Measurements from ENCODE around the gene DNAAF2.
"Not testable (repeated sequence)": the region's sequence is repeated elsewhere in the genome, so short reads cannot be mapped to it uniquely, and the experiment has no call there.

DNAAF2 gene, protein sequence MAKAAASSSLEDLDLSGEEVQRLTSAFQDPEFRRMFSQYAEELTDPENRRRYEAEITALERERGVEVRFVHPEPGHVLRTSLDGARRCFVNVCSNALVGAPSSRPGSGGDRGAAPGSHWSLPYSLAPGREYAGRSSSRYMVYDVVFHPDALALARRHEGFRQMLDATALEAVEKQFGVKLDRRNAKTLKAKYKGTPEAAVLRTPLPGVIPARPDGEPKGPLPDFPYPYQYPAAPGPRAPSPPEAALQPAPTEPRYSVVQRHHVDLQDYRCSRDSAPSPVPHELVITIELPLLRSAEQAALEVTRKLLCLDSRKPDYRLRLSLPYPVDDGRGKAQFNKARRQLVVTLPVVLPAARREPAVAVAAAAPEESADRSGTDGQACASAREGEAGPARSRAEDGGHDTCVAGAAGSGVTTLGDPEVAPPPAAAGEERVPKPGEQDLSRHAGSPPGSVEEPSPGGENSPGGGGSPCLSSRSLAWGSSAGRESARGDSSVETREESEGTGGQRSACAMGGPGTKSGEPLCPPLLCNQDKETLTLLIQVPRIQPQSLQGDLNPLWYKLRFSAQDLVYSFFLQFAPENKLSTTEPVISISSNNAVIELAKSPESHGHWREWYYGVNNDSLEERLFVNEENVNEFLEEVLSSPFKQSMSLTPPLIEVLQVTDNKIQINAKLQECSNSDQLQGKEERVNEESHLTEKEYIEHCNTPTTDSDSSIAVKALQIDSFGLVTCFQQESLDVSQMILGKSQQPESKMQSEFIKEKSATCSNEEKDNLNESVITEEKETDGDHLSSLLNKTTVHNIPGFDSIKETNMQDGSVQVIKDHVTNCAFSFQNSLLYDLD

DNA sequence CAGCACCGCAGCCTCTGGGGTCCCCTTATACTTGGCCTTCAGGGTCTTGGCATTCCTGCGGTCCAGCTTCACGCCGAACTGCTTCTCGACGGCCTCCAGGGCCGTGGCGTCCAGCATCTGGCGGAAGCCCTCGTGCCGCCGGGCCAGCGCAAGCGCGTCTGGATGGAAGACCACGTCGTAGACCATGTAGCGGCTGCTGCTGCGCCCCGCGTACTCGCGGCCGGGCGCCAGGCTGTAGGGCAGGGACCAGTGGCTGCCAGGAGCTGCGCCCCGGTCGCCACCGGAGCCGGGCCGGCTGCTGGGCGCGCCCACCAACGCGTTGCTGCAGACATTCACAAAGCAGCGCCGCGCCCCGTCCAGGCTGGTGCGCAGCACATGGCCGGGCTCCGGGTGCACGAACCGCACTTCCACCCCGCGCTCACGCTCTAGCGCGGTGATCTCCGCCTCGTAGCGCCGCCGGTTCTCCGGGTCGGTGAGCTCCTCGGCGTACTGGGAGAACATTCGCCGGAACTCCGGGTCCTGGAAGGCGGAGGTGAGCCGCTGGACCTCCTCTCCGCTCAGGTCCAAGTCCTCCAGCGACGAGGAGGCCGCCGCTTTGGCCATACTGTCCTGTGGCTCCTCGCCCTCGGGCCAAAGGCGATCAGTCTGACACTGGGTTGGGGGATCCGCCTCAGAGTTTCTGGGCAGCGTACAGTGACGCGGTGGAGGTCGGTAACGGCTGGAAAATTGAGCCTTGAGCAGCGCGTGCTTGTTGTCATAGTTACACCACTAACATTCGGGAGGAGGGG is at the start of gene DNAAF2:
DNAAF2 (minus strand) TSS at position 698 of the 788 bp plus-strand sequence; CDS start at position 603, 95 bp downstream.
- peak; percentile 66 for DNase-seq

DNA sequence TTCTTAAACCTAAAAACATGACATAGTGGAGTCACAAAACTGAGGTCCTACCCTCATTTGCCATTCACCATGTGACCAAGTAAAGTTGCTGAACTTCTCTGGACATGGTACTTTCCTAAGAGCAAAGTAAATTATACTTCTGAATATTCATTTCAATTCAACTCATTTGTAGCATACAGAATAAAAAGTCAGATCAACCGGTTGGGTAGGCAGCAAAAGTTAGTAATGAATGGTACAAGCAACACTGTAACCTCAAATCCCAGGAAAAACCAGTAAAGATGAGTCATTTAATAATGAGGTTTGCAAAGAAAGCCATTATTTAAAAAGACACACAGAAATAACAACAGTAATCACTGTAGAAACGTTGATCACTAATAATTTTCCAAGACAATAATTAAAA is 44.2 kb upstream of the DNAAF2 start:
- no peak for DNase-seq

DNA sequence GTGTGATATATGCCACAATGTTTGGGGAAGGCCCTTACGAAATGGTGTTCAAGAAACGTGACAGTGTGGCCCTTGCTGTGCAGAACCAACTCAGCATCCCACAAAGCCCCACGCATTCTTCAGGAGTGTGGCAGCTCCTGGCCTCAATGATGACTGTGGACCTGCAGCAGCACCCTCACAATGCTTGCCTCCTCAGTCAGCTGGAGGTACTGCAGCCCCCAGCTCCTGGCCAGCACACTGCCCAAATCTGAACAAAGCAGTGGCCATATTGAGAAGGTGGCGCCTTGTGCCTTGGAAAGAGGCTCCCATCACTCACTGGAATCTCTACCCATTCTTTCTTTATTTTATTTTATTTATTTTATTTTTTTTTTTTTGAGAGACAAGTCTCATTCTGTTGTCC is 42.6 kb upstream of the DNAAF2 start:
- DNase-seq = no peak

DNA sequence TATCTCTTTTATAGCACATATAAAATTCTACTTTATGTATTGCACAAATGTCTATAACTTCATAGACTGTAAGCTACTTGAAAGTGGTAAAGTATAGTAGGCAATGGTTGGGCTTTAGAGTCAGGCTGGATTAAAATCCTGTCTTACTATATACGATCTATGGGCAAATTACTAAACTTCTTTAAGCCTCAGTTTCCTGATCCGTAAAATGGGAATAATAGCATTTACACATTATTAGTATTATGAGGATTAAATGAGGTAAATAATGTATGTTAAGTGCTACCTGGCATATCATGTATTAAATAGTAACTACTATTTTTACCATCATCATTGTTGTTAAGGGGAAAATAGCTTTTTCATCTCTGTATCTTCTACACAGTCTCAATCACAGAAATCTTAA is 38.5 kb upstream of the DNAAF2 start:
- no peak for DNase-seq

DNA sequence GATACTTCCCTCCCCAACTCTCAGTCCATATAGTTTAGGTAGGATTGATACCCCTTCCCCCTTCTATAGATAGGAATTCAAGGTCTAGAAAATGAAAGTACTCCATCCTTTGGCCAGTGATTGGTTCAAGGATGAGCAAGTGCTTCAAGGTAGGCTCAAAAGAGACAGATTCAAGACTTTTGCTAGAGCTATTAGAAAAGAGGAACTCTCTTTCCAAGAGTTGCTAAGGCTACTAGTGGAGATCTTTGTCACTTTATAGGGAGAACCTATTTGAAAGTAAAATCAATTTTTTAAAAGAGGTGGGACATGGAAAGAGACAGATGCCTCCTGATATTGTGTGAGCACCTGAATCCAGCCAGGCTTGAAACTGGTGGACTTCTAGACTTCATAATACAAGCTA is 35.4 kb upstream of the DNAAF2 start:
- no peak for DNase-seq

DNA sequence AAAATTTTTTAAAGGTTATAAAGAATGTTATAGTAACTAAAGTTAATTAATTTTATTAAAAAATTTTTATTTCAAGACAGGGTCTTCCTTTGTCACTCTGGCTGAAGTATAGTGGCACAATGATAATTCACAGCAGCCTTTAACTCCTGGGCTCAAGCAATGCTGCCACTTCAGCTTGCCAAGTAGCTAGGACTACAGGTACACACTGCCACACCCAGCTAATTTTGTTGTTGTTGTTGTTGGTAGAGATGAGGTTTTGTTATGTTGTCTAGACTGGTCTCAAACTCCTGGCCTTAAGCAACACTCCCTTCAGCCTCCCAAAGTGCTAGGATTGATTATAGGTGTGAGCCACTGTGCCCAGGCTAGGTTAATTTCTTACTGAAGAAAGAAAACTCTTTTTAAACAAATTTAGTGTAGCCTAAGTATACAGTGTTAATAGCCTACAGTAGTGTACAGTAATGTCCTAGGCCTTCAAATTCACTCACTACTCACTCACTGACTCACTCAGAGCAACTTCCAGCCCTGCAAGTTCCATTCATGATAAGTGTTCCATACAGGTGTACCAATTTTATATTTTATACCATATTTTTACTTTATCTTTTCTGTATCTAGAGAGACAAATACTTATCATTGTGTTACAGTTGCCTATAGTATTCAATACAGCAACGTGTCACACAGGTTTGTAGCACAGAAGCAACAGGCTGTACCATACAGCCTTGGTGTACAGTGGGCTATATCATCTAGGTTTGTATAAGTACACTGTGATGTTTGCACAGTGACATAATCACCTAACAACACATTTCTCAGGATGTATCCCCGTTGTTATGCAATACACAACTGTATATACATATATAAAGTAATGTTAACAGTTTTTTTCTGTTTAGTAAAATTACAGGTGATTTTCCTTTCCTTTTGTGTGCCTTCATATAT is 24.7 kb upstream of the DNAAF2 start:
- DNase-seq = no peak

DNA sequence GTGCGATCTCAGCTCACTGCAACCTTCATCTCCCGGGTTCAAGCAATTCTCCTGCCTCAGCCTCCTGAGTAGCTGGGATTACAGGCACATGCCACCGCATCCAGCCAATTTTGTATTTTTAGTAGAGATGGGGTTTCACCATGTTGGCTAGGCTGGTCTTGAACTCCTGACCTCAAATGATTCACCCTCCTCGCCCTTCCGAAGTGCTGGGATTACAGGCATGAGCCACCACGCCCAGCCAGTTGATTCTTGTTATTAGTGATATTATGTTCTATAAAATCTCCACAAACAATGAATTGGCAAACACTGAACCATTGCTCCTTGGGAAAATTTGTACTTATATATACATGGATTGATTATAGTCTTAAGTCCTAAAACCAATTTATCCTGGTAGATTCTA is 22.5 kb upstream of the DNAAF2 start:
- DNase-seq = not testable (repeated sequence)

DNA sequence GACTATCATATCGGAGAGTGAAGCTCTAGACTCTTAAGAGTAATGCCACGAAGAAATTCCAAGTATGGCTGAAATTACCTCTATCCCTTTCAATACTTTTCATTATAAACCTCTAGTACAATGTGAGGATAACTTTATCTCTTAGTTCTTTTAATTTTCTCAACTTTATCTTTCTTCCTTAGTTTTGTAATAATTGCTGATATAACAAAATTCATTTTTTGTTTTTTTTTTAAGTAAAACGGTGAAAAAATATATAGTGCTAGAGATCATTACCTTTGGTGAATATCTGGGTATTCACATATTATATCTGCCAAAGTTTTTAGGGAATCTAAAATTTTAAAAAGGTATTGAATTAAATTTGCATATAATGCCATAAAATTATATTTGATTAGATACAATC is 19.5 kb upstream of the DNAAF2 start:
- no peak for DNase-seq

DNA sequence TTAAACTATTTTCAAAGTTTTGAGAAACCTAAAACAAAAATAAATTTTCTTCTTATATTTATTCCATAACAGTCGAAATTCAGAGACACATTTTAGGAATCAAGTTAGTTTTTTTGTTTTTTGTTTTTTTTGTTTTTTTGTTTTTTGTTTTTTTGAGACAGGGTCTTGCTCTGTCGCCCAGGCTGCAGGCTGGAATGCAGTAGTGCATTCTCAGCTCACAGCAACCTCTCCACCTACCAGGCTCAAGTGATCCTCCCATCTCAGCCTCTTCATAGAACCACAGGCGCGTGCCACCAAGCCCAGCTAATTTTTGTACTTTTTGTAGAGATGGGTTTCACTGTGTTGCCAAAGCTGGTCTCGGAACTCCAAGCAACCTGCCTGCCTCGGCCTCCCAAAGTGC is 18.5 kb upstream of the DNAAF2 start:
- no peak for DNase-seq

DNA sequence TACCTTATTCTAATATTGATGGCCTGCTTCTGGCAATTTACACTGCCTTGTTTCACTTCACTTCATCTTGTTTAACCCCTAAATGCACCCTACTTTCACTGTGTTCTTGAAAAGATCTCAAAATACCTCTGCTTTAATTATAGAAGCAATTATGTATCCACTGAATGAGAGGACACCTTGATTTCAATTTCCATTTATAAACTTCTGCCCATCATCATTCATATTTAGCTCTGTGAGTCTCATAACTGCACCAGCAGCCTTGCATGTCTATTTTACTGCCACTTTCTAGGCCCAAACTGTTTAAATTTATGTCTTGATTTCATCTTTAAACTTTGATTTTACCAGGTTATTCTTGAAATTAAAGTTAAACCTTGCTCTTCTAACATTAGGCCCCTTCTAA is 7.1 kb upstream of the DNAAF2 start:
- no peak for DNase-seq

DNA sequence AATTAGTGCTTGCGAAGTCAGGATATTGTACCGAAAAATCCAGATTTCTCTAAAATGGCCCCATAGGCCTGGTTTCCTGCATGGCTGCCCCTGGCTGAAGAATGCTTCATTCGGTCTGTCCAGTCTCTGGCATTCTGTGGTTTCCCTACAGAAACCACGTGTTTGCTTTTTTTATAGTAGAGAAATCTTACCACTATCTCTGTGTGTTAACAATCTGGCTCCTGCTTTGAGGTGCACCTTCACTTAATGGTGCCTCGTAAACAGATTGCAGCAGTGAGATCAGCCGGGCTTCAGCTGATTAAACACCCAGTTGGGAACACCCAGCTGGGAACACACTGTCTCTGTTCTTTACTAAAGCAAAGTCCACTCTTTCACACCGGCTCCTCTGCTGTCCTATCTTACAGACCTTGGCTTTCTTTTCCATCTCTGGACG is 6.7 kb upstream of the DNAAF2 start:
- DNase-seq = no peak

DNA sequence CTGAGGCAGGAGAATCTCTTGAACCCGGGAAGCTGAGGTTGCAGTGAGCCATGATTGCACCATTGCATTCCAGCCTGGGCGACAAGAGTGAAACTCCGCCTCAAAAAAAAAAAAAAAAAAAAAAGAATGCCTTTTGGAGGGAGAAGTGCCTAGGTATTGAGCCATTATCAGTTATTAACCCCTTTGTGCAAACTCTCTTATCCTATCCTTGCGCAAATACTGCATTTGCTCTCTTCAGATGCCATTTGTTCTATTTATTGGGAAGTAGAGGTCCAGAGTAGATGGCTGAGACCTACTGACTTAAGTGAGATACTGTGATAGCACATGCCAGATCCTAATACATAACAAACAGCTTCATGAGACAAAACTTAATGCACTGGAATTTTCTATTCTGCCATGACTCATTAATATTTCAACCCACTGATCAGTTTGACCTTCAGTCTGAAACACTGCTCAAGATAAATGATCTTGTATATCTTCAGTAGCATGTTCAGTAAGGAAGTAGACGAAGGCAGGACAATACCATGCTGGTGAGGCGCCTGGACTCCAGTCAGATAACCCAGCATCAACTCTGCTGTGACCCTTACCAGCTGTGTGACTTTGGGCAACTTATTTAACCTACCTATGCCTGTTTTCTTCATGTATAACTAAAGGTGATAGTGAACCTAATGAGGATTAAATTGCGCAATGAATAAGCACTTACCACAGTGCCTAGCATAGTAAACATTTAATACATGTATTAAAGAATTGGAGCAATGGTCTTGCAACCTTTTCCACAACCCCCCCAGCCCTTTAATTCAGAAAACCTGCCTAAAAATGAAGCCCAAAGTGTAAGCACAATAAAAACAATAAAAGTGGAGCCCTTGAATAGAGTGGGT is 5.7 kb upstream of the DNAAF2 start:
- DNase-seq = no peak

DNA sequence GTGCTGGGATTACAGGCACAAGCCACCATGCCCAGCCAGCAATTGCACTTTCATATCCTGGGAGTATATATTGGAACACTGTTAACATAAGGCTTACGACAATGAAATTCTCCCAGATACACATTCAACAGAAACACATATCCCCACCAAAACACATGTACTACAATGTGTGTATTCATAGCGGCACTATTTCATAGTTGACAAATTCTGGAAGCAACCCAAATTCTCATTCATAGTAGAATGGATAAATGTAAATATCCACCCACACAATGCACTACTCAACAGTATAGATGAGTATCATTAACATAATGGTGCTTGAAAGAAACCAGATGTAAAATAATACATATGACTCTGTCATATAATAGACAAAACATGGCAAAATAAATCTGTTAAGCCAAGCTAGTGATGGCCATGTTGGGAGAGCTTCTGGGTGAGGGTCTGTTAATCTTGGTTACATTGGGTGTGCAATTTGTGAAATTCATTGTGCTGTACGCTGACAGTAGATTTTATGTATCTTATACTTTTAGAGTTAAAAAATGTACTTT is 2.6 kb upstream of the DNAAF2 start:
- DNase-seq = no peak

DNA sequence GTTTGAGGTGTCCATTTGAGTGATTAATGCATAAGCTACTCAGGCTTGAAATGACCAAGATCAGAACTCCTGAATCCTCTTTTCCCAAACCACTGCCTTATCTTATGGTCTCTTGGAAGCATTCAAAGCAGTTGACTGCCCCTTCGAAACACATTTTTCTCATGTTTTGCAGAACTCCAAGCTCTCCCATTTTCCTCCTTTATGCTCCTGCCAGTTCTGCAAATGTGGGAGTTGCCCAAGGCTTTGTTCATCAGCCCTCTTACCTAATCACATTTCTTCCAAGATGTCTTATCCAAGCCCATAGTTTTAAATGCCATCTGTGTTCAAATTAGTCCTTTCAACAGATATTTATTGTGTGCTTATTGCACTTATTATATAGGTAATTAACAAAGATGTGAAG is 1.8 kb upstream of the DNAAF2 start:
- DNase-seq = no peak

DNA sequence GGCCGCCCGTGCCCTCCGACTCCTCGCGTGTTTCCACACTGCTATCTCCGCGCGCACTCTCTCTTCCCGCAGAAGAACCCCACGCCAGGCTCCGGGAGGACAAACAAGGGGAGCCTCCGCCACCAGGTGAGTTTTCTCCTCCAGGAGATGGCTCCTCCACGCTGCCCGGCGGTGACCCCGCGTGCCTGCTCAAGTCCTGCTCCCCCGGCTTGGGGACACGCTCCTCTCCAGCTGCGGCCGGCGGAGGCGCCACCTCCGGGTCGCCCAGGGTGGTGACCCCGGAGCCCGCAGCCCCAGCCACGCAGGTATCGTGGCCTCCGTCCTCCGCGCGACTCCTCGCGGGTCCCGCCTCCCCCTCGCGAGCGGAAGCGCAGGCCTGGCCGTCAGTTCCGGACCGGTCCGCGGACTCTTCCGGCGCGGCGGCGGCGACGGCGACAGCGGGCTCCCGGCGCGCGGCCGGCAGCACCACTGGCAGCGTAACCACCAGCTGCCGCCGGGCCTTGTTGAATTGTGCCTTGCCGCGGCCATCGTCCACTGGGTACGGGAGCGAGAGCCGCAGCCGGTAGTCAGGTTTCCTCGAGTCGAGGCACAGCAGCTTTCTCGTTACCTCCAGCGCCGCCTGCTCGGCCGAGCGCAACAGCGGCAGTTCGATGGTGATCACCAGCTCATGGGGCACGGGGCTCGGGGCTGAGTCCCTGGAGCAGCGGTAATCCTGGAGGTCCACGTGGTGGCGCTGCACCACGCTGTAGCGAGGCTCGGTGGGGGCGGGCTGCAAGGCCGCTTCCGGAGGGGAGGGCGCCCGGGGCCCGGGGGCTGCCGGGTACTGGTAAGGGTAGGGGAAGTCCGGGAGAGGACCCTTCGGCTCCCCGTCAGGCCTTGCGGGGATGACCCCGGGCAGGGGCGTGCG is 1.2 kb downstream of the DNAAF2 start:
- DNase-seq = peak; percentile 96

DNA sequence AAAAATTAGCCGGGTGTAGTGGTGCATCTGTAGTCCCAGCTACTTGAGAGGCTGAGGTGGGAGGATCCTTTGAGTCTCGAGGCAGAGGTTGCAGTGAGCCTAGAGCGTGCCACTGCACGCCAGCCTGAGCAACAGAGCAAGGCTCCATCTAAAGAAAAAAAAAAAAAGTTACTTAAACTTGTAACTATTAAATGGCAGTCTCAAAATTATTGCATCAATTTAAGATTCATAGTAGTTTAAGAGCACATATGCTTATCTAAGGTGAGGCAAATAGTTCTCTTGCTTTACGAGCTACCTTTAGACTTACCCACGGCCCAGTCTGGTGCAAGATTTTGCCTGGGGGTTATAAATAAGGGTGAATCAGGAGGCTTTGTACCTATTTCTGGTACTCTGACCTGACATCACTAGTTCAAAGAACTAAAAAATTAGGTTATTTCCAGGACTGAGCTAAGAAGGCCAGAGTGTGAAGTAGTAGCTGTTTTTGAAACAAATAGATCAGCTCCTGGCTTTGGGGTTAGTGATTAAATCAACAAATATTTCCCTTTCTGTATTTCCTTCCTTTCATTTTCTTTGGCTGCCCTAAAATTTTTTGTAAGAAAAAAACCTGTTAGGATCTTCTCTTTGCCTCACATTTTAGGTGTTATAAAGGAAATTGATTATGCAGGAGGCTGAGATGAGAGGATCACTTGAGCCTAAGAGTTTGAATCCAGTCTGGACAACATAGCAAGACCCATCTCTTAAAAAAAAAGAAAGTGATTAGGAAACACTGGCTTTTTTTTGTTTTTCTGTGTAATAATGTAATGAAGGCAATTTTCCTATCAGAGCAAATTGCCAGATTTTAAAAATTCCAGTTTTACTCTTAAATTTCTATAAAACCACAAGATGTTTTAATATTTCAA is 10.9 kb downstream of the DNAAF2 start:
- no peak for DNase-seq

DNA sequence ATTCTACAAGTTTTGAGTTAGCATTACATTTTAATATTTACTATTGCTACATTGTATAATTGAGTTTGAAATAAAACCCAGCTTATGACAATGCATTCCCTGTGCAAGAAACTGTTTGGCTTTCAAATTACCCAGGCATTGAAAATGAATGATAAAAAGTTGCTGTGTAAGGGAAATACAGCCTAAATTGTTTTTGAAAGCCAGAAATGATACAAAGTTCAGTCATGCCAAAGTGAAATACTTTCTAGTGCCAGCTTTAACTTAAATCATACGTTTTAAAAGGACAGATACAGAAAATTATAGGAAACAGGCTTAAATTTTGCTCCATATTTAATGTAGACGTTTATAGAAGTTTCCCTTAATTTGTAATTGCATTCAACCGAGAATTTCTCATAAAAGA is 11.7 kb downstream of the DNAAF2 start:
- no peak for DNase-seq

DNA sequence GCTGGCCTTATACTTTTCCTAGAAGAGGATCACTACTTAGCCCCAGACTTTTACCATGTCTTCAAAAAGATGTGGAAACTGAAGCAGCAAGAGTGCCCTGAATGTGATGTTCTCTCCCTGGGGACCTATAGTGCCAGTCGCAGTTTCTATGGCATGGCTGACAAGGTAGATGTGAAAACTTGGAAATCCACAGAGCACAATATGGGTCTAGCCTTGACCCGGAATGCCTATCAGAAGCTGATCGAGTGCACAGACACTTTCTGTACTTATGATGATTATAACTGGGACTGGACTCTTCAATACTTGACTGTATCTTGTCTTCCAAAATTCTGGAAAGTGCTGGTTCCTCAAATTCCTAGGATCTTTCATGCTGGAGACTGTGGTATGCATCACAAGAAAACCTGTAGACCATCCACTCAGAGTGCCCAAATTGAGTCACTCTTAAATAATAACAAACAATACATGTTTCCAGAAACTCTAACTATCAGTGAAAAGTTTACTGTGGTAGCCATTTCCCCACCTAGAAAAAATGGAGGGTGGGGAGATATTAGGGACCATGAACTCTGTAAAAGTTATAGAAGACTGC is 12.9 kb downstream of the DNAAF2 start:
- DNase-seq = no peak
